ENCODE data around the gene BCL11B. TPM values are rescaled to one million over a fixed set of nuclear protein-coding genes. Genes with fewer than 3 reads are reported as not detected.

The BCL11B gene
- total and polyA plus RNA-seq, 9 of the 15 experiments (the other 6 are each of a cell fraction or from before 2014, with no cell fraction given) = 0.09 TPM; not detected in 8

DNA sequence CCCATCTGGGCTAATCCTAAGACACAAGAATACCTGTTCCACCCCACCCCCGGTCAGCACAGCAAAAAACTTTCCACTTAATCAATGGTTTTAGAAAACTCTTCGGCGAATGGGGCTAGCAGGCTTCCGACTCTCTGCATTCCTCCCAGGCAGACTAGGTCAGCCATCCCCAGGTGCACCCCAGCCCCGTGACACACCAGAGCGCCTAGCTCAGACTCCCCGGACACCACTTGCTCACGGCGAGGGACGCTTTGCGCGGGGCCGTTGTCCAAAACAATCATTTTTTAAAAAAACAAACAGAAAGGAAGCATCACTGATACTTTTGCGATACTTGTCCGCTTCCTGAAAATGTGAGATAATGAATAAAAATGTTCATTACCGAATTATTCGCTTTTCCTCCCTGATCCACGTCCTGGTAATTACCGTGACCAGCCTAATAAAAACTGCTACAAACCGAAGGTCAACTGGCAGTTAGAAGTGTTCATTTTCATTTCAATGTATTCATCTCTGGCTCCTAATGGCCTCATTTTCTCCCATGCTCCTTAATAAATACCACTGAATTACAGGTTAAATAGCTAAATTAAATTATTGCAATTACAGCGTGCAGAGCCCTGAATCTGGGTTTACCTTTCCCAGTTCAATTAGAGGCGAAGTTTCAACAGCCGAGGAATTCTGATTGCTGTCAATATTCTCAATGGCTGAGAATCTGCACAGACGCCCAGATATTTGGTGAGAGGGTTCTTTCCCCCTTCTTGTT lies 73.1 kb downstream of the BCL11B start:
- Histone ChIP-seq H3K9me1 (ENCODE audit: control insufficient read depth, insufficient read depth, low read length) (no peaks in the 10 kb centered on the region), H3K36me3 (ENCODE audit: control insufficient read depth, insufficient read depth, low read length) (no peaks in the 10 kb centered on the region), H3K27me3 (ENCODE audit: control insufficient read depth in 2 of 2, insufficient read depth in 2 of 2, low read length in 2 of 2) (peaks cover 0 to 13% of the 10 kb centered on the region in 2 experiments; a peak in 2 of 5 replicates), H3K4me1 (replicated peaks in 1 of 2; ENCODE audit: control insufficient read depth in 2 of 2, insufficient read depth in 2 of 2, low read length in 2 of 2) (no peaks in the 10 kb centered on the region), H2AFZ (ENCODE audit: low read depth, low read length) (no peak overlapping the region), H4K20me1 (replicated peaks; ENCODE audit: control insufficient read depth, insufficient read depth, low read length) (no peaks in the 10 kb centered on the region), H3K27ac (ENCODE audit: extremely low read depth, low read depth, low read length) (no peak overlapping the region), H3K4me2 (ENCODE audit: insufficient read depth, low read length) (no peak overlapping the region), H3K9me3 (replicated peaks; ENCODE audit: control insufficient read depth, insufficient read depth, low read depth, low read length) (no peaks in the 10 kb centered on the region), H3K9ac (ENCODE audit: insufficient read depth in 1 of 2, low read depth in 2 of 2, low read length in 2 of 2) (no peak overlapping the region), H3K4me3 (no peak overlapping the region), H3K79me2 (ENCODE audit: control insufficient read depth, insufficient read depth, low read length) (no peaks in the 10 kb centered on the region)
- BruUV-seq (replicated peaks) = no TSS peak
- FAIRE-seq = no peak
- WGBS (ENCODE audit: insufficient coverage, low coverage, missing lambda C conversion rate) = under 1% methylated on average over 24 of the region's 24 CpGs
- in situ Hi-C loops (cut with MboI) (no loop called here), intact Hi-C loops (cut with micrococcal nuclease) (no loop called here)
- DNase-seq (ENCODE audit: extremely low read depth in 1 of 4, low spot score in 3 of 4) = no peak
- POLR2A ChIA-PET = no interaction called here
- no peak for ATAC-seq
- CTCF ChIA-PET (ENCODE audit: low intra/inter-chr PET ratio) = no interaction called here
- TF ChIP-seq BRD4 (IDR thresholded peaks at IDR 0.05) (no peak), E4F1 (CRISPR knock-in tag; IDR thresholded peaks at IDR 0.05; ENCODE audit: borderline replicate concordance) (no peak), RBM39 (optimal IDR thresholded peaks at IDR 0.05; ENCODE audit: low read depth, low read length) (no peak), ZC3H11A (IDR thresholded peaks at IDR 0.05; ENCODE audit: low read depth, low read length) (no peak), ZNF561 (CRISPR knock-in tag; conservative IDR thresholded peaks at IDR 0.05) (no peak), TCF7L2 (IDR thresholded peaks at IDR 0.05; ENCODE audit: low read depth, low read length) (no peak), RBM22 (IDR thresholded peaks at IDR 0.05; ENCODE audit: low read depth, low read length, poor library complexity, severe bottlenecking) (no peak), ZNF764 (CRISPR knock-in tag; IDR thresholded peaks at IDR 0.05; ENCODE audit: low read depth) (no peak), GTF2B (IDR thresholded peaks at IDR 0.05; ENCODE audit: extremely low read depth, insufficient read length) (no peak), MTF1 (CRISPR knock-in tag; IDR thresholded peaks at IDR 0.05; ENCODE audit: borderline replicate concordance) (no peak), HNRNPK (IDR thresholded peaks at IDR 0.05; ENCODE audit: low read depth, low read length, poor library complexity, severe bottlenecking) (no peak), FOXA1 (IDR thresholded peaks at IDR 0.05; ENCODE audit: borderline replicate concordance) (no peak), FOXK2 (conservative IDR thresholded peaks at IDR 0.05 in 1 of 2, IDR thresholded peaks at IDR 0.05 in 1 of 2; ENCODE audit: low read depth in 2 of 2) (no peak), POLR3A (IDR thresholded peaks at IDR 0.05; ENCODE audit: borderline replicate concordance, extremely low read depth, insufficient read depth, insufficient read length) (no peak)
- TF ChIP-seq, protein P1, sequence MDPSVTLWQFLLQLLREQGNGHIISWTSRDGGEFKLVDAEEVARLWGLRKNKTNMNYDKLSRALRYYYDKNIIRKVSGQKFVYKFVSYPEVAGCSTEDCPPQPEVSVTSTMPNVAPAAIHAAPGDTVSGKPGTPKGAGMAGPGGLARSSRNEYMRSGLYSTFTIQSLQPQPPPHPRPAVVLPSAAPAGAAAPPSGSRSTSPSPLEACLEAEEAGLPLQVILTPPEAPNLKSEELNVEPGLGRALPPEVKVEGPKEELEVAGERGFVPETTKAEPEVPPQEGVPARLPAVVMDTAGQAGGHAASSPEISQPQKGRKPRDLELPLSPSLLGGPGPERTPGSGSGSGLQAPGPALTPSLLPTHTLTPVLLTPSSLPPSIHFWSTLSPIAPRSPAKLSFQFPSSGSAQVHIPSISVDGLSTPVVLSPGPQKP (CRISPR knock-in tag; IDR thresholded peaks at IDR 0.05) = no peak
- TF ChIP-seq, protein P2, sequence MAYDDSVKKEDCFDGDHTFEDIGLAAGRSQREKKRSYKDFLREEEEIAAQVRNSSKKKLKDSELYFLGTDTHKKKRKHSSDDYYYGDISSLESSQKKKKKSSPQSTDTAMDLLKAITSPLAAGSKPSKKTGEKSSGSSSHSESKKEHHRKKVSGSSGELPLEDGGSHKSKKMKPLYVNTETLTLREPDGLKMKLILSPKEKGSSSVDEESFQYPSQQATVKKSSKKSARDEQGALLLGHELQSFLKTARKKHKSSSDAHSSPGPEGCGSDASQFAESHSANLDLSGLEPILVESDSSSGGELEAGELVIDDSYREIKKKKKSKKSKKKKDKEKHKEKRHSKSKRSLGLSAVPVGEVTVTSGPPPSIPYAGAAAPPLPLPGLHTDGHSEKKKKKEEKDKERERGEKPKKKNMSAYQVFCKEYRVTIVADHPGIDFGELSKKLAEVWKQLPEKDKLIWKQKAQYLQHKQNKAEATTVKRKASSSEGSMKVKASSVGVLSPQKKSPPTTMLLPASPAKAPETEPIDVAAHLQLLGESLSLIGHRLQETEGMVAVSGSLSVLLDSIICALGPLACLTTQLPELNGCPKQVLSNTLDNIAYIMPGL (CRISPR knock-in tag; IDR thresholded peaks at IDR 0.05) = no peak
